DND-41 (cell line): Measurements from ENCODE around the gene PAN3.

ENCODE experiments used
- CTCF ChIP-seq: IDR thresholded peaks from 2 replicates; pipeline ENCODE4 v1.5.1; 2012; ENCODE audit warnings: borderline replicate concordance, low read length, moderate library complexity, mild to moderate bottlenecking; ENCODE audit not compliant: poor library complexity, severe bottlenecking; ENCODE audit errors: extremely low read depth
- EZH2 ChIP-seq: IDR thresholded peaks from 3 replicates; pipeline ENCODE4 v1.6.1; 2012; ENCODE audit warnings: borderline replicate concordance, low read depth, mild to moderate bottlenecking, moderate library complexity, low read length, inconsistent platforms; ENCODE audit not compliant: severe bottlenecking

DNA sequence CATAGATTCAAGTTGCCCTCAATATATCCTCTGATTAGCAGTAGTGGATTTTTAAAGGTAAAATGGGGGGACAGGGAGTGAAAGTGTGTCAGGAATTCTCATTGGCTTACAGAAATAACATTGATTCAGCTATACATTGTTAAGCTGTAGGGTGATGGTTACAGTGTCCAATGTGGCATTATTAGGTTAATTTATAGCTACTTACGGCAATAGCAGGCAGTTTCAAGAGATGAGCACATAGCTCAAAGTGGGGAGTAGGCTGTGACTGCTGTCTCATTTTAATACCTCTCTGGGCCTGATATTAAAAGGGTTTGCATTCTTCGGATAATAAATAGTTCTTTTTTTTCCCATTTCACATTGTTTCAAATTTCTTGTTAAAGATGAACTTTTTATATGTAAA is 34.6 kb downstream of the PAN3 start:
- TF ChIP-seq CTCF, result no peak
- no peak for TF ChIP-seq EZH2
